ENCODE measurements around the gene PLCB4.

PLCB4 gene

DNA sequence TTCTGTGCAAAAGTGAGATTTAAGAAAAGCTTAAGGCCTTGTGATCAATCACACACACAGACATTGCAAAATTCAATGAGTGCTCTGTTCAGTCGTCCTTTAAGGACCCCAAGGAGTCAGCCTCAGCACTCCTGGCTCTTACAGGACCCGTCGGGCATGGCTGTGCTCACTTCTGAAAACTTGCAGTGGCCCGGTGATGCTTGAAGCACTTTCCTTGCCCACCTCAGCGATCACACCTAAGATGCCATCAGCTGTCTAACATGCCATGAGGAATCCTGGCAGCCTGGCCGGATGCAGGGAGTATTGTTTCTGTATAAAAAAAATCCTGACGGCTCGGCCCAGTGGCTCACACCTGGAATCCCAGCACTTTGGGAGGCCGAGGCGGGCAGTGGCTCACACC is 344.1 kb downstream of the PLCB4 start:
- Histone ChIP-seq H3K9me3 (no peaks in the 10 kb centered on the region), H3K4me3 (no peak overlapping the region), H3K36me3 (replicated peaks) (no peaks in the 10 kb centered on the region), H3K27me3 (ENCODE audit: low read depth) (no peaks in the 10 kb centered on the region), H3K4me1 (no peaks in the 10 kb centered on the region; the same call in 1 of the 2 replicates)
- no peak for DNase-seq (ENCODE audit: low spot score in 2 of 2)
- in situ Hi-C loops (cut with MboI; ENCODE audit: low sequenced_read_pairs): loop anchor here (5.0 to 25.0 kb wide), 2 partner anchors 194 to 499 kb away; no protein-coding TSS in a partner anchor

DNA sequence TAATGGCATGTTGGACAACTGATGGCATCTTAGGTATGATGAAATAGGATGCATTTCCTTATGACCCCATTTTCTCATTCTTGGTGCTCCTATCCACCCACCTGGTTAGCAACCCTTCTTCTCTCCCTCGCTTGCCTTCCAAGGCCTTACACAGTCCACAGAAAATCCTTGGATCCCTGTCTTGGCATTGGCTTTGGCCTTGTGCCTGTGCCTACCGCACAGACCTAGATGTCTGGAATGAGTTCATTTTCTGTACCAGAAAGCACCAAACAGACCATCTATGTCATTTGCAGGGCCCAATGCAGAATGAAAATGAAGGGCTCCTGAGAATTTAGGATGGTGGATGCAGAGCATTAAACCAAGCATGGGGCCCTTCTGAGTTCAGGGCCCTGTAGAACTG is 346.5 kb downstream of the PLCB4 start:
- H3K4me1 ChIP-seq: no peaks in the 10 kb centered on the region; the same call in 1 of the 2 replicates
- H3K27me3 ChIP-seq (ENCODE audit: low read depth): no peaks in the 10 kb centered on the region
- in situ Hi-C loops (cut with MboI; ENCODE audit: low sequenced_read_pairs): loop anchor here (25.0 kb wide), 1 partner anchor 497 kb away; no protein-coding TSS in a partner anchor
- no peak for DNase-seq (ENCODE audit: low spot score in 2 of 2)
- H3K9me3 ChIP-seq: no peaks in the 10 kb centered on the region
- H3K4me3 ChIP-seq: no peak overlapping the region
- no peaks in the 10 kb centered on the region for H3K36me3 ChIP-seq (replicated peaks)

DNA sequence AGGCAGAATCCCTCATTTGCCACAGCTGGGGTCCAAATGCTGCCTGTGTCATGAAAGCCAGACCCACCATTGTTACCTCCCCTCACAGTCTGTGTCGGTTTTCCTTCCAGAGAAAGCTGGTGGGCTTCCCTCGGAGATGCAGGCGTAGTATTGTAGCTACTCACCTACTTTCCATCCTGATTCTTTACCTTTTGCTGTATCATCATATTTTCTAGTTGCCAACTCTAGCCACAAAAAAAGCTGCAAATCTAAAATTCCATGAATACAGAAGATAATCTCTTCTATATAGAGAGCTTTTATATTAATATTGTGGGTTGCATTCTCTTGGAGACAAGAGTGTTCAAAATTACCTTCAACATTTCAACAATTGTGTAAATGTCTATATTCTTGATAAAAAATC is 347.5 kb downstream of the PLCB4 start:
- H3K4me3 ChIP-seq: no peak overlapping the region
- in situ Hi-C loops (cut with MboI; ENCODE audit: low sequenced_read_pairs): loop anchor here (25.0 kb wide), 1 partner anchor 496 kb away; no protein-coding TSS in a partner anchor
- H3K4me1 ChIP-seq: no peaks in the 10 kb centered on the region
- H3K27me3 ChIP-seq (ENCODE audit: low read depth): no peaks in the 10 kb centered on the region
- no peak for DNase-seq (ENCODE audit: low spot score in 2 of 2)
- H3K36me3 ChIP-seq (replicated peaks): no peaks in the 10 kb centered on the region
- no peaks in the 10 kb centered on the region for H3K9me3 ChIP-seq

DNA sequence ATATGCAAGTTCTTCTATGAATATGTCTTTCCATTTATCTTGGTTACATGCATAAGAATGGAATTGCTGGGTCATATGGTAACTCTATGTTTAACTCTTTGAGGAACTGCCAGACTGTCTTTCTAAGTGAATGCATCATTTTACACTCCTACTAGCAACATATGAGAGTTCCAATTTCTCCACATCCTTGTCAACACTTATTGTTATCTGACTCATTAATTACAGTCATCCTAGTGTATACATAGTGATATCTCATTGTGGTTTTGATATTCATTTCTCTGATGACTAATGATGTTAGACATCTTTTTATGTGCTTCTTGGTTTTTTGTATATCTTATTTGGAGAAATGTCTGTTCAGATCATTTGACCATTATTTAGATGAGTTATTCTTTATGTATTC is 348.8 kb downstream of the PLCB4 start:
- Histone ChIP-seq H3K36me3 (replicated peaks) (no peaks in the 10 kb centered on the region), H3K4me1 (no peaks in the 10 kb centered on the region), H3K9me3 (no peaks in the 10 kb centered on the region), H3K27me3 (ENCODE audit: low read depth) (no peaks in the 10 kb centered on the region), H3K4me3 (no peak overlapping the region)
- in situ Hi-C loops (cut with MboI; ENCODE audit: low sequenced_read_pairs): loop anchor here (25.0 kb wide), 1 partner anchor 495 kb away; no protein-coding TSS in a partner anchor
- no peak for DNase-seq (ENCODE audit: low spot score in 2 of 2)

DNA sequence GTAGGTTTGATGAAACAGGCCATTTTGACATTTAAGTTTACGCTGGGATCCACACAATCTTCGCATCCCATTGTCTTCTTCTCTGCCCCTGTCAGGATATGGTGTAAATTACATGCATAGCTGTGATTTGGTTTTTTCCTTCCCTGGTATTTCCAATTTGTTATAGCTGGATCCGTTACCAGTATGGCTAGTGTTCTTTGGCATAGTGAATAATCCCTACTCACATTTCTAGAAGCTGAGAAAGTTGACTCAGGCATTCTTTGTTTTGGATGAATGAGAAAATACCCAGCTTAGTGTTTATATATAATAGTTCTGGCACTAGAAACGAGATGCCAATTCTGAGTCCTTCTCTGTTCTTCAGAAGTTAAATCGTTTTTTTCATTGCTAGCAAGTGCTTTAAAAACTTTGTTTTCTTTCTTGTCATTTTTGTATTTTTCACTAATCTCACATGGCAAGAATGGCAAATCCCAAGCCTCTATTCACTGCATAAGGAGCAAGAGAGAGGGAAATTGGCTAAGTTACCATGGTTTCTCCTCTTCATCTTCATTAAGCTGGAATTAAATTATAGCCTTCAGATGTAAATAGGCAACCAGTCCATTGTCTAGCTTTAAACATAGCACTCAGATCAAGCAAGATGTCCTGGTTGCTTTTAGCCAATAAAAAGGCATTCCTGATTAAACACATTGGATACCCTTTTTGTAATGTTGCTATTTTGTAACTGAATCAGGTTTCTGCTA is 353.6 kb downstream of the PLCB4 start:
- no peaks in the 10 kb centered on the region for H3K9me3 ChIP-seq
- in situ Hi-C loops (cut with MboI; ENCODE audit: low sequenced_read_pairs): loop anchor here (25.0 kb wide), 1 partner anchor 490 kb away; no protein-coding TSS in a partner anchor
- H3K36me3 ChIP-seq (replicated peaks): no peaks in the 10 kb centered on the region
- no peak overlapping the region for H3K4me3 ChIP-seq
- no peak for DNase-seq (ENCODE audit: low spot score in 2 of 2)
- no peaks in the 10 kb centered on the region for H3K4me1 ChIP-seq
- no peaks in the 10 kb centered on the region for H3K27me3 ChIP-seq (ENCODE audit: low read depth)

DNA sequence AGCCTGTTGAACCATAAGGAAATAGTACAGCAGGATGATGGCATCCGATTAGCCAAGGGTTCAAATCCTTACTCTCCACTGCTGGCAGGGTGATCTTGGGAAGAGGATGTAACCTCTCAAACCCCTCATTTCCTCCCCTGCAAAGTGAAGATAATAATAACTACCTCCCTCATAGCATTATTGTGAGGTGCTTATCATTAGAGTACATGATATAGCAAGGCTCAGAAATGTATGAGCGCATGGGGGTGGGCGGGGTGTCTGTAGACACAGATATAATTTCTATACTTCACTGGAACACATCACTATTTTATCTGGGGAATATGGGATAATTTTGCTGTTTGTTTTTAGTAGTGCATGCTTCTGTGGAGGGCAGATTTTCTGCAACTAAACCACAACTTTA is 355.7 kb downstream of the PLCB4 start:
- Histone ChIP-seq H3K4me3 (no peak overlapping the region), H3K9me3 (no peaks in the 10 kb centered on the region), H3K4me1 (no peaks in the 10 kb centered on the region), H3K36me3 (replicated peaks) (no peaks in the 10 kb centered on the region), H3K27me3 (ENCODE audit: low read depth) (no peaks in the 10 kb centered on the region)
- in situ Hi-C loops (cut with MboI; ENCODE audit: low sequenced_read_pairs): loop anchor here (25.0 kb wide), 1 partner anchor 488 kb away; no protein-coding TSS in a partner anchor
- DNase-seq (ENCODE audit: low spot score in 2 of 2): no peak

DNA sequence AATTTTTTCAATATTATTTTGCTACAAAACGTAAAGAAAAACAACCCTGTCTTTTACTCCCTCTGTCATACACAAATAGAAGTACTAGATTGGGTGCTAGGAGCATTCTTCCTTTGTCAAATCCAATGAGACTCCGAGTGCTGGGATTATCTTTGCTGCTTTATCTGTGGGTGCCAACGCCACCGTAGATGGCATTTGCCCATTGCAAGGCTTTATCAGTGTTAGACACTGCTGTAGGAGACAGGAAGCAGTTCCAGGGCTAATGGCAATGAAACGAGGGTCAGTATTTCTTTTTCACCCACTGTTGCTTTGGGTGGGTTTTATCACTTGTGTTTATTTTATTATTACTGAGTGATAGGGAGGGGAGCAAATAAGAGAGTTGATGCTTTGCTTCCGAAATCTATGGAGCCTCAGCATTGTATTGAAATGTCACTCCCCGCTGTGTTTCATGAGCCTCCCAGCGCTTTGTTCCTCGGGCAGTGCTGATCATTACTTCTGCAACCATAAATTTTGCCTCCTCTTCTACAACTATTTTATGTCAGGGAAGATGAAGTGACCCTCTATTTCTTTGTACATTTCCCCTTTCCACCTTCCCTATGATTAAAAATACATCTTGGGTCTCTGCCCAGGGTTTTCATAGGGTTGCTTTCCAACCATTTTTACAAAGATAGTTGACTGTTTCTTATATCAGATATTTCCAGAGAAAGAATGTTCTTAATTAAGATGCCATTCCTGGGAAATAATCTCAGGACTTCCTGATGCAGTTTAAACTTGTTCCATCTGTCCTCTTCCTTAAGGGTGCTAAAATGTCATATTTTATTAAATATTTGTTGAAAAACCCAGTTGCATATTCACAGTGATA is 358.8 kb downstream of the PLCB4 start:
- no peak for DNase-seq (ENCODE audit: low spot score in 2 of 2)
- H3K27me3 ChIP-seq (ENCODE audit: low read depth): no peaks in the 10 kb centered on the region
- no peak overlapping the region for H3K4me3 ChIP-seq
- no peaks in the 10 kb centered on the region for H3K36me3 ChIP-seq (replicated peaks)
- H3K4me1 ChIP-seq: no peaks in the 10 kb centered on the region
- H3K9me3 ChIP-seq: no peaks in the 10 kb centered on the region
- in situ Hi-C loops (cut with MboI; ENCODE audit: low sequenced_read_pairs): no loop called here

DNA sequence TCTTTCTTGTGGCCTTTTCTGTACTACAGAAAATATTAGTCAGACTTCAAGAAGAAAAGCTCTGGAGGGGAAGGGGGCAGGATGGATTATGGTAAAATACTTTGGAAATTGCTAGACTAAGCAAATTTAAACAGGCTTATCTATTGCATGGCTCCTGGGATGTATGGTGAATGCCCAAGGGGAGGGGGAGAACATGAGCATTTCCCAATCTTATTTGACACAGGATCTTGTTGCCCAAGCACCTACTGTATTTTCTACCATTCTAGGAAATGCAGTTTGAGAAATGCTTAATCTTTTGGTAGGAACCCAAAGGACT is 359.4 kb downstream of the PLCB4 start:
- H3K36me3 ChIP-seq (replicated peaks): no peaks in the 10 kb centered on the region
- H3K4me3 ChIP-seq: no peak overlapping the region

DNA sequence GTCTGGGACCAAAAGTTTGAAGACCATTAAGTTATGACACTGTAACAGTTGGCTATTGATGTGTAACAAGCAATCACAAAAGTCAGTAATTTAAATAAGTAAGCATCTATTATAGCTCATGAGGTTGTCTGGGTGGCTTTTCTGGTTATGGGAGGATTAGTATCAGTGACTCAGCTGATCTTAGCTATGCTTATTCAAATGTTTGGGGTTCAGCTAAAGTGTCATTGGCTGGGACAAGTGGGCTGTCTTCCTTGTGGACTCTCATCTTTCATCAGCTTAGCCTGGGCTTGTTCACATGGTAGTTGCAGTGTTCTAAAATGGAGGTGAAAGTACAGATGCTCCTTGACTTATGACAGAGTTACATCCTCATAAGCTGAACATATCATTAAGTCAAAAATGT is 370.9 kb downstream of the PLCB4 start:
- in situ Hi-C loops (cut with MboI; ENCODE audit: low sequenced_read_pairs): no loop called here
- Histone ChIP-seq H3K27me3 (ENCODE audit: low read depth) (no peaks in the 10 kb centered on the region), H3K36me3 (replicated peaks) (no peaks in the 10 kb centered on the region), H3K9me3 (no peaks in the 10 kb centered on the region), H3K4me1 (no peaks in the 10 kb centered on the region), H3K4me3 (no peak overlapping the region)
- DNase-seq (ENCODE audit: low spot score in 2 of 2): no peak

More for the DNA sequence above, 359.4 kb downstream of the PLCB4 start:
- no peaks in the 10 kb centered on the region for H3K9me3 ChIP-seq
- no peaks in the 10 kb centered on the region for H3K27me3 ChIP-seq (ENCODE audit: low read depth)
- H3K4me1 ChIP-seq: no peaks in the 10 kb centered on the region
- in situ Hi-C loops (cut with MboI; ENCODE audit: low sequenced_read_pairs): no loop called here
- no peak for DNase-seq (ENCODE audit: low spot score in 2 of 2)

DNA sequence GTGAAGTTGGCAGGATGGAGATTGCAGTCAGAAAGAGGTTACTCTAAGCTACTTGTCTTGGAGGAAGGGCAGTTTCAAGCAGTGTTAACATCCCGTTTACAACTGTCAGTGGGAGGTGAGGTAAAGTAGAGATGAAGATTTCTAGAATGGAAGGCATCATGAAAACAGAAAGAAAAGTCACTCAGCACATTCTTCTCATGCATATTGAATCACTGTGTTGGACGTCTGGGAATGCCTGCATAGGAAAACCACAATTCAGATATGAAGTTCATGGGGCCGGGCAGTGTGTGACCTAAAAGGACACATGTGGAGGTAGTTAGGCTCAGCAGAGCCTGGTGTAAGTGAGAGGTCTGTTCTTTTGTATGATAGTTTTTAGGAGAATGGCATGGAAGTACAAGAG is 372.0 kb downstream of the PLCB4 start:
- no peaks in the 10 kb centered on the region for H3K27me3 ChIP-seq (ENCODE audit: low read depth)
- H3K9me3 ChIP-seq: no peaks in the 10 kb centered on the region
- no peak for DNase-seq (ENCODE audit: low spot score in 2 of 2)
- H3K4me3 ChIP-seq: no peak overlapping the region
- no peaks in the 10 kb centered on the region for H3K36me3 ChIP-seq (replicated peaks)
- H3K4me1 ChIP-seq: no peaks in the 10 kb centered on the region
- in situ Hi-C loops (cut with MboI; ENCODE audit: low sequenced_read_pairs): no loop called here

DNA sequence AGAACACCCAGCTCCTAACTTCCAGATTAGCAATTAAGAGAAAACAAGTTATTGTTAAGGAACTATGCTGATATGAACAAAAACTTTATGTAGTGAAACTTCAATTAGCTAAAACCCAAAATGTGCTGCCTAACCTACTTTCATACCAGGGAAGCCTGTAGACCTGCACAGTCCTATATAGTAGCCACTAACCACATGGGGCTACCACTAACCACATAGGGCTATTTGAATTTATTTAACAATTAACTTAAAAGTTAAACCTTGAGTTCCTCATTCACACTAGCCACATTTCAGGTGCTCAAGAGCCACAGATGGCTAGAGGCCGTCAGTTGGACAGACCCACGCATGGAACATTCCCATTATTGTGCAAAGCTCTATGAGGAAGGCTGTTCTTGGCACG is 373.1 kb downstream of the PLCB4 start:
- Histone ChIP-seq H3K4me1 (no peaks in the 10 kb centered on the region), H3K4me3 (no peak overlapping the region), H3K36me3 (replicated peaks) (no peaks in the 10 kb centered on the region), H3K9me3 (no peaks in the 10 kb centered on the region), H3K27me3 (ENCODE audit: low read depth) (no peaks in the 10 kb centered on the region)
- in situ Hi-C loops (cut with MboI; ENCODE audit: low sequenced_read_pairs): no loop called here
- DNase-seq (ENCODE audit: low spot score in 2 of 2): no peak

DNA sequence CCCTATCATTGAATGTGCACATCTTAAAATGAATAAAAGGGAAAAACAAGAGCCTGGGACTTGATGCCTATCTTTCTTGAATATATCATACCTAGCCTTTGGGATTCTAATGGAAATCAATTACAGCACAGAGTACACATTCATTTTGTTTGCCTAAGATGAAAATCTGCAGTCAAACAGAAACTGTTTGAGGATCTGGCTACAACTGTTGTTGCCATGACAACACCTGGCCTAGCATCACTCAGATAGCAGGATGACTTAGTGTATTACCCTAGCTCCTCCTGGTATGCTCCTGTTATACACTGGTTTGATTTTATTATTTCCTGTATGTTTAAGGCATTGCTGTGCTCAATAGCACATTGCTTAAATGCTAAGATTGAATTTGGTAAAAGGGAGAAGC is 374.0 kb downstream of the PLCB4 start:
- Histone ChIP-seq H3K27me3 (ENCODE audit: low read depth) (no peaks in the 10 kb centered on the region), H3K9me3 (no peaks in the 10 kb centered on the region), H3K36me3 (replicated peaks) (no peaks in the 10 kb centered on the region), H3K4me3 (no peak overlapping the region), H3K4me1 (no peaks in the 10 kb centered on the region)
- in situ Hi-C loops (cut with MboI; ENCODE audit: low sequenced_read_pairs): no loop called here
- no peak for DNase-seq (ENCODE audit: low spot score in 2 of 2)

DNA sequence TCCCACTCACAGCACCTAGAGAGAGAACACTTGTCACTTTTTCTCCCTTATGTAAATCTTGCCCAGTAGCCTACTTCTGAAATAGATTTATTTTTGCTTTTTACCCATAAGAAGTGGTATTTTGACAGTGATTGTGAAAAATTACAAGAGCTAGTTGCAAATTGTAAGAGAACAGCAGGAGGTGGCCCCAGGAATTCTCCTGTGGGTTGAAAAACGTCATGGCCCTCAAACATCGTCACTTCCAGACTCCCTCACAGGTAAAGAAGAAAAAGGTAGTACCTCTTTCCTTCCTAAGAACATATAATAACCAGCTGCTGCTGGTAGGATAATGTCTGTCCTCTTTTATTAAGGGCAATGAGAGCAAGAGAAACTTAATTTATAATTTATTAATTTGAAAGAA is 376.0 kb downstream of the PLCB4 start:
- Histone ChIP-seq H3K27me3 (ENCODE audit: low read depth) (no peaks in the 10 kb centered on the region), H3K4me3 (no peak overlapping the region), H3K36me3 (replicated peaks) (no peaks in the 10 kb centered on the region), H3K9me3 (no peaks in the 10 kb centered on the region), H3K4me1 (no peaks in the 10 kb centered on the region)
- DNase-seq (ENCODE audit: low spot score in 2 of 2): no peak
- in situ Hi-C loops (cut with MboI; ENCODE audit: low sequenced_read_pairs): no loop called here

DNA sequence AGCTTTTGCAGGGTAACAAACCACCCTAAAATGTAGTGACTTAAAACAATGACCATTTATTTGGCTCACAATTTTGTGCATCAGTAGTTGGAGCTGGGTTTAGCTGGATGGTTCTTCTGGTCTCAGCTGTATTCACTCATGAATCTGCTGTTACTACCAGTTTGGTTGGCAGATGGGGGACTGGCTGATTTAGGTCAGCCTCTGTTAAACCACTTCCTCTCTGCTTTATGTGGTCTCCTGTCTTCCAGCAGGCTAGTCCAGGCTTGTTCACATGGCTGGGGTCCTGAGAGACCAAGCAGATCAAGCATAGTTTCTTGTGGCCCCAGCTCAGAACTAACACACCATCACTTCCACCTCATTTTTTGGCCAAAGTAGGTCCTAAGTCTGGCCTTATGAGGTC is 378.3 kb downstream of the PLCB4 start:
- Histone ChIP-seq H3K36me3 (replicated peaks) (no peaks in the 10 kb centered on the region), H3K4me3 (no peak overlapping the region), H3K4me1 (no peaks in the 10 kb centered on the region), H3K27me3 (ENCODE audit: low read depth) (no peaks in the 10 kb centered on the region), H3K9me3 (no peaks in the 10 kb centered on the region)
- no peak for DNase-seq (ENCODE audit: low spot score in 2 of 2)
- in situ Hi-C loops (cut with MboI; ENCODE audit: low sequenced_read_pairs): no loop called here
